Measurements from ENCODE around the gene HDAC6.
"Not testable (repeated sequence)": the region's sequence is repeated elsewhere in the genome, so short reads cannot be mapped to it uniquely, and the experiment has no call there.

GRCh38 chrX:48853494-48853893 lies 51.6 kb downstream of the HDAC6 start:
- TF ChIP-seq ZNF335 (CRISPR knock-in tag; IDR thresholded peaks at IDR 0.05); CENPX (CRISPR knock-in tag; IDR thresholded peaks at IDR 0.05); CREB1 (IDR thresholded peaks at IDR 0.05); CREB1 (CRISPR knock-in tag; IDR thresholded peaks at IDR 0.05); ELF4 (CRISPR knock-in tag; IDR thresholded peaks at IDR 0.05; ENCODE audit: borderline replicate concordance); ZNF740 (CRISPR knock-in tag; IDR thresholded peaks at IDR 0.05); ZNF550 (CRISPR knock-in tag; IDR thresholded peaks at IDR 0.05; ENCODE audit: borderline replicate concordance); KDM3A (CRISPR knock-in tag; IDR thresholded peaks at IDR 0.05; ENCODE audit: low read depth); SIN3A (IDR thresholded peaks at IDR 0.05; ENCODE audit: borderline replicate concordance, low read depth, low read length); HDAC1 (CRISPR knock-in tag; IDR thresholded peaks at IDR 0.05); POLR2AphosphoS5 (IDR thresholded peaks at IDR 0.05; ENCODE audit: low read depth, low read length); FOSL1 (CRISPR knock-in tag; IDR thresholded peaks at IDR 0.05; ENCODE audit: borderline replicate concordance): not testable (repeated sequence)
- TF ChIP-seq, protein P1, sequence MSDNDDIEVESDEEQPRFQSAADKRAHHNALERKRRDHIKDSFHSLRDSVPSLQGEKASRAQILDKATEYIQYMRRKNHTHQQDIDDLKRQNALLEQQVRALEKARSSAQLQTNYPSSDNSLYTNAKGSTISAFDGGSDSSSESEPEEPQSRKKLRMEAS (IDR thresholded peaks at IDR 0.05): not testable (repeated sequence)
- TF ChIP-seq, protein P2, sequence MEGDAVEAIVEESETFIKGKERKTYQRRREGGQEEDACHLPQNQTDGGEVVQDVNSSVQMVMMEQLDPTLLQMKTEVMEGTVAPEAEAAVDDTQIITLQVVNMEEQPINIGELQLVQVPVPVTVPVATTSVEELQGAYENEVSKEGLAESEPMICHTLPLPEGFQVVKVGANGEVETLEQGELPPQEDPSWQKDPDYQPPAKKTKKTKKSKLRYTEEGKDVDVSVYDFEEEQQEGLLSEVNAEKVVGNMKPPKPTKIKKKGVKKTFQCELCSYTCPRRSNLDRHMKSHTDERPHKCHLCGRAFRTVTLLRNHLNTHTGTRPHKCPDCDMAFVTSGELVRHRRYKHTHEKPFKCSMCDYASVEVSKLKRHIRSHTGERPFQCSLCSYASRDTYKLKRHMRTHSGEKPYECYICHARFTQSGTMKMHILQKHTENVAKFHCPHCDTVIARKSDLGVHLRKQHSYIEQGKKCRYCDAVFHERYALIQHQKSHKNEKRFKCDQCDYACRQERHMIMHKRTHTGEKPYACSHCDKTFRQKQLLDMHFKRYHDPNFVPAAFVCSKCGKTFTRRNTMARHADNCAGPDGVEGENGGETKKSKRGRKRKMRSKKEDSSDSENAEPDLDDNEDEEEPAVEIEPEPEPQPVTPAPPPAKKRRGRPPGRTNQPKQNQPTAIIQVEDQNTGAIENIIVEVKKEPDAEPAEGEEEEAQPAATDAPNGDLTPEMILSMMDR (CRISPR knock-in tag; IDR thresholded peaks at IDR 0.05): not testable (repeated sequence)

Data from HepG2 (cell line).